Measurements from ENCODE around the gene VSTM4. TPM values are rescaled to one million over a fixed set of nuclear protein-coding genes. Genes with fewer than 3 reads are reported as not detected.

Gene VSTM4
- total RNA-seq, 1 experiment from 2014 or later = 0.07 TPM

- ChIA-PET CTCF (no interaction called here), RAD21 (ENCODE audit: low non-redundant PET in 1 of 2, low total read pairs in 2 of 2, uncharacterized antibody in 2 of 2, unreplicated experiment in 2 of 2) (no interaction called here), POLR2A (no interaction called here)
- H3K4me1 ChIP-seq (ENCODE audit: control insufficient read depth in 1 of 2, insufficient read depth in 2 of 2, low read length in 2 of 2) = no peaks in the 10 kb centered on the region
- no peak overlapping the region for H3K27ac ChIP-seq (ENCODE audit: low read depth, low read length)
- H2AFZ ChIP-seq (ENCODE audit: low read depth, low read length, poor library complexity, severe bottlenecking) = no peak overlapping the region
- intact Hi-C loops (cut with micrococcal nuclease) = no loop called here
- H3K9me3 ChIP-seq (ENCODE audit: control insufficient read depth in 1 of 2, insufficient read depth in 1 of 2, low read depth in 1 of 2, low read length in 2 of 2) = no peaks in the 10 kb centered on the region
- DNase-seq (ENCODE audit: low read depth, low spot score) = no peak
- H3K9me2 ChIP-seq (ENCODE audit: insufficient read depth) = no peaks in the 10 kb centered on the region
- no peaks in the 10 kb centered on the region for H4K20me1 ChIP-seq (ENCODE audit: insufficient read depth)
- H3K4me2 ChIP-seq (ENCODE audit: low read length) = no peak overlapping the region
- no peak for ATAC-seq
- H3K4me3 ChIP-seq (replicated peaks in 1 of 2; ENCODE audit: low read depth in 1 of 2, low read length in 2 of 2) = no peak overlapping the region
- H3K36me3 ChIP-seq (ENCODE audit: control insufficient read depth in 1 of 2, insufficient read depth in 2 of 2, low read length in 2 of 2) = no peaks in the 10 kb centered on the region
- H3K27me3 ChIP-seq (ENCODE audit: insufficient read depth, low read length) = peaks cover 6% of the 10 kb centered on the region; the same call in 1 of the 2 replicates
- H3K79me2 ChIP-seq (ENCODE audit: insufficient read depth, low read length) = no peaks in the 10 kb centered on the region
- no TSS peak for BruUV-seq (replicated peaks)
- H3K9ac ChIP-seq (ENCODE audit: low read length) = no peak overlapping the region
- TF ChIP-seq ELF1 (IDR thresholded peaks at IDR 0.05; ENCODE audit: borderline replicate concordance, low read depth) (no peak), CEBPB (IDR thresholded peaks at IDR 0.05; ENCODE audit: low read depth) (no peak), EZH2phosphoT487 (IDR thresholded peaks at IDR 0.05; ENCODE audit: borderline replicate concordance) (no peak), YY1 (IDR thresholded peaks at IDR 0.05; ENCODE audit: extremely low read depth, insufficient replicate concordance, low read depth, low read length) (no peak), JUND (IDR thresholded peaks at IDR 0.05) (no peak), REST (IDR thresholded peaks at IDR 0.05; ENCODE audit: low read depth) (no peak), POLR2A (IDR thresholded peaks at IDR 0.05; ENCODE audit: borderline replicate concordance, extremely low read depth, insufficient read depth, insufficient read length) (no peak), TCF7L2 (IDR thresholded peaks at IDR 0.05; ENCODE audit: borderline replicate concordance, extremely low read depth, insufficient read depth, insufficient read length) (no peak), SRF (IDR thresholded peaks at IDR 0.05; ENCODE audit: low read depth) (no peak)
- TF ChIP-seq, protein P1, sequence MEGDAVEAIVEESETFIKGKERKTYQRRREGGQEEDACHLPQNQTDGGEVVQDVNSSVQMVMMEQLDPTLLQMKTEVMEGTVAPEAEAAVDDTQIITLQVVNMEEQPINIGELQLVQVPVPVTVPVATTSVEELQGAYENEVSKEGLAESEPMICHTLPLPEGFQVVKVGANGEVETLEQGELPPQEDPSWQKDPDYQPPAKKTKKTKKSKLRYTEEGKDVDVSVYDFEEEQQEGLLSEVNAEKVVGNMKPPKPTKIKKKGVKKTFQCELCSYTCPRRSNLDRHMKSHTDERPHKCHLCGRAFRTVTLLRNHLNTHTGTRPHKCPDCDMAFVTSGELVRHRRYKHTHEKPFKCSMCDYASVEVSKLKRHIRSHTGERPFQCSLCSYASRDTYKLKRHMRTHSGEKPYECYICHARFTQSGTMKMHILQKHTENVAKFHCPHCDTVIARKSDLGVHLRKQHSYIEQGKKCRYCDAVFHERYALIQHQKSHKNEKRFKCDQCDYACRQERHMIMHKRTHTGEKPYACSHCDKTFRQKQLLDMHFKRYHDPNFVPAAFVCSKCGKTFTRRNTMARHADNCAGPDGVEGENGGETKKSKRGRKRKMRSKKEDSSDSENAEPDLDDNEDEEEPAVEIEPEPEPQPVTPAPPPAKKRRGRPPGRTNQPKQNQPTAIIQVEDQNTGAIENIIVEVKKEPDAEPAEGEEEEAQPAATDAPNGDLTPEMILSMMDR (IDR thresholded peaks at IDR 0.05 in 2 of 3, conservative IDR thresholded peaks at IDR 0.05 in 1 of 3; ENCODE audit: borderline replicate concordance in 1 of 3, insufficient read depth in 1 of 3, low read depth in 2 of 3, low read length in 2 of 3) = no peak
Measured at GRCh38 chr10:49109669-49110340, 5.5 kb downstream of the VSTM4 start.
